H1 (cell line): ENCODE measurements around the gene RPL31. TPM values are rescaled to one million over a fixed set of nuclear protein-coding genes. Genes with fewer than 3 reads are reported as not detected.

Source experiments
- CTCF ChIA-PET: fragments of 300-600 bp; sonication (Branson Sonifier 250); formaldehyde crosslinking; loops from one replicate; lab custom pipeline; 2021; ENCODE audit not compliant: partially characterized antibody; lab: Charles Lee
- POLR2A ChIA-PET: fragments of 300-600 bp; sonication (Branson Sonifier 250); formaldehyde crosslinking; loops from one replicate; lab custom pipeline; 2021; ENCODE audit warnings: inconsistent platforms; ENCODE audit not compliant: partially characterized antibody; lab: Charles Lee
- DNase-seq, 2 experiments: peaks; one replicate each; pipeline versions ENCODE4 v3.0.0 to v3.0.0-alpha.2; 2010 to 2022; ENCODE audit warnings: low spot score in 2 of 2, low read depth in 1 of 2, mixed read lengths in 1 of 2
- FAIRE-seq: peaks from 2 replicates; lab custom pipeline; 2011; peaks lifted over from hg19 to GRCh38; lab: Jason Lieb, UNC
- H2AFZ ChIP-seq: 2 replicates; pipeline ENCODE4 v1.8.1; 2012; ENCODE audit warnings: low read length, inconsistent platforms
- H2AK5ac ChIP-seq: 2 replicates; pipeline ENCODE4 v1.6.1; 2013; ENCODE audit warnings: low read depth, low read length
- H2BK120ac ChIP-seq: replicated peaks from 2 replicates; pipeline ENCODE3; 2013; ENCODE audit warnings: low read depth, low read length, inconsistent platforms
- H2BK12ac ChIP-seq: 2 replicates; pipeline ENCODE4 v1.6.1; 2013; ENCODE audit warnings: low read depth, low read length
- H2BK15ac ChIP-seq: 2 replicates; pipeline ENCODE4 v1.6.1; 2013; ENCODE audit warnings: low read length
- H2BK20ac ChIP-seq: 2 replicates; pipeline ENCODE4 v1.6.1; 2013; ENCODE audit warnings: low read length
- H2BK5ac ChIP-seq: 2 replicates; pipeline ENCODE4 v1.6.1; 2013; ENCODE audit warnings: low read depth, low read length
- H3K14ac ChIP-seq: 2 replicates; pipeline ENCODE4 v1.6.1; 2013; ENCODE audit warnings: inconsistent platforms; ENCODE audit not compliant: insufficient read length
- H3K18ac ChIP-seq: 2 replicates; pipeline ENCODE4 v1.6.1; 2013; ENCODE audit warnings: low read length; ENCODE audit errors: extremely low read depth
- H3K23ac ChIP-seq: 2 replicates; pipeline ENCODE4 v1.6.1; 2013; ENCODE audit warnings: inconsistent platforms; ENCODE audit not compliant: insufficient read length
- H3K23me2 ChIP-seq: 2 replicates; pipeline ENCODE4 v1.6.1; 2013; ENCODE audit warnings: low read depth, low read length
- H3K27ac ChIP-seq: 2 replicates; pipeline ENCODE4 v1.6.1; 2011; ENCODE audit warnings: low read depth, low read length, inconsistent platforms
- H3K27me3 ChIP-seq, 4 experiments: replicated peaks in 1 of 4; 1 replicate in 1 of 4; 2 replicates in 3 of 4; pipeline versions ENCODE4 v1.6.1 to v1.8.1; 2011 to 2013; ENCODE audit warnings: low read length in 3 of 4, mild to moderate bottlenecking in 3 of 4, inconsistent platforms in 2 of 4, mixed read lengths in 2 of 4, moderate library complexity in 1 of 4; ENCODE audit not compliant: control insufficient read depth in 3 of 4, insufficient read depth in 3 of 4; ENCODE audit errors: extremely low read depth in 1 of 4
- H3K36me3 ChIP-seq, 4 experiments: 2 replicates each; pipeline versions ENCODE4 v1.6.1 to v1.8.1; 2011 to 2013; ENCODE audit warnings: mild to moderate bottlenecking in 4 of 4, low read length in 3 of 4, moderate library complexity in 2 of 4, control low read depth in 1 of 4, inconsistent platforms in 1 of 4; ENCODE audit not compliant: insufficient read depth in 4 of 4, control insufficient read depth in 2 of 4
- H3K4ac ChIP-seq: replicated peaks from 2 replicates; pipeline ENCODE3; 2013; ENCODE audit warnings: low read length, low read depth, mixed read lengths, inconsistent platforms; ENCODE audit not compliant: insufficient read length
- H3K4me1 ChIP-seq, 4 experiments: replicated peaks in 1 of 4; 1 replicate in 1 of 4; 2 replicates in 3 of 4; pipeline versions ENCODE4 v1.6.1 to v1.8.1; 2011 to 2013; ENCODE audit warnings: low read length in 3 of 4, inconsistent platforms in 2 of 4, mixed read lengths in 1 of 4; ENCODE audit not compliant: insufficient read depth in 4 of 4, control insufficient read depth in 3 of 4
- H3K4me2 ChIP-seq, 2 experiments: 2 replicates each; pipeline versions ENCODE4 v1.6.1 to v1.8.1; 2011 to 2013; ENCODE audit warnings: low read depth in 2 of 2, low read length in 2 of 2, control low read depth in 1 of 2, inconsistent platforms in 1 of 2, mild to moderate bottlenecking in 1 of 2; ENCODE audit not compliant: insufficient read depth in 1 of 2
- H3K4me3 ChIP-seq, 4 experiments: fragments of 200-600, 300-600 bp in 1 of 4; sonication (generic), shearing (Covaris generic), sonication (Bioruptor Twin) in 1 of 4; 2 replicates each; pipeline versions ENCODE4 v1.5.1 to v1.8.1; 2011 to 2016; ENCODE audit warnings: low read length in 4 of 4, low read depth in 3 of 4, control low read depth in 2 of 4, inconsistent platforms in 2 of 4, mild to moderate bottlenecking in 2 of 4, mixed read lengths in 1 of 4, moderate library complexity in 1 of 4; ENCODE audit not compliant: insufficient read depth in 2 of 4; ENCODE audit errors: extremely low read depth in 1 of 4
- H3K56ac ChIP-seq: replicated peaks from 2 replicates; pipeline ENCODE3; 2013; ENCODE audit warnings: low read depth, mild to moderate bottlenecking, mixed read lengths, low read length, inconsistent platforms; ENCODE audit not compliant: insufficient read length
- H3K79me1 ChIP-seq: 2 replicates; pipeline ENCODE4 v1.6.1; 2013; ENCODE audit warnings: low read depth, low read length, control low read depth
- H3K79me2 ChIP-seq, 2 experiments: 2 replicates each; pipeline versions ENCODE4 v1.6.1 to v1.8.1; 2012 to 2013; ENCODE audit warnings: low read length in 2 of 2, mild to moderate bottlenecking in 2 of 2, inconsistent platforms in 1 of 2; ENCODE audit not compliant: insufficient read depth in 2 of 2, control insufficient read depth in 1 of 2
- H3K9ac ChIP-seq, 4 experiments: replicated peaks in 1 of 4; 1 replicate in 1 of 4; 2 replicates in 3 of 4; pipeline versions ENCODE4 v1.6.1 to v1.8.1; 2011 to 2013; ENCODE audit warnings: low read depth in 3 of 4, low read length in 3 of 4, control low read depth in 2 of 4, mild to moderate bottlenecking in 2 of 4, moderate library complexity in 2 of 4, inconsistent platforms in 1 of 4; ENCODE audit errors: extremely low read depth in 1 of 4
- H3K9me3 ChIP-seq, 2 experiments: 2 replicates each; pipeline versions ENCODE4 v1.6.1 to v1.8.1; 2012 to 2013; ENCODE audit warnings: mild to moderate bottlenecking in 2 of 2, moderate library complexity in 2 of 2, control low read depth in 1 of 2, inconsistent platforms in 1 of 2, low read depth in 1 of 2, low read length in 1 of 2, mixed read lengths in 1 of 2; ENCODE audit not compliant: insufficient read depth in 2 of 2
- H4K20me1 ChIP-seq, 2 experiments: replicated peaks in 1 of 2; 2 replicates each; pipeline versions ENCODE3 to v1.8.1; 2011 to 2013; ENCODE audit warnings: inconsistent platforms in 2 of 2, low read length in 2 of 2, mild to moderate bottlenecking in 1 of 2; ENCODE audit not compliant: insufficient read depth in 2 of 2, control insufficient read depth in 1 of 2
- H4K5ac ChIP-seq: 2 replicates; pipeline ENCODE4 v1.6.1; 2013; ENCODE audit warnings: low read length, low read depth, mixed read lengths, inconsistent platforms; ENCODE audit not compliant: insufficient read length
- H4K8ac ChIP-seq: 2 replicates; pipeline ENCODE4 v1.8.0; 2013; ENCODE audit warnings: mild to moderate bottlenecking, moderate library complexity, low read length, inconsistent platforms; ENCODE audit not compliant: insufficient read depth; ENCODE audit errors: extremely low read depth
- H4K91ac ChIP-seq: replicated peaks from 2 replicates; pipeline ENCODE3; 2013; ENCODE audit warnings: low read length, mixed read lengths, inconsistent platforms; ENCODE audit not compliant: insufficient read length
- BACH1 ChIP-seq: IDR thresholded peaks from 2 replicates; pipeline ENCODE4 v1.6.1; 2012; ENCODE audit warnings: low read length, improper control_type of control experiment
- CHD1 ChIP-seq: IDR thresholded peaks from 2 replicates; pipeline ENCODE4 v1.6.1; 2012; ENCODE audit warnings: low read depth, low read length, improper control_type of control experiment
- CREB1 ChIP-seq: IDR thresholded peaks from 2 replicates; pipeline ENCODE4 v1.6.1; 2012; ENCODE audit warnings: inconsistent platforms
- EGR1 ChIP-seq: IDR thresholded peaks from 2 replicates; pipeline ENCODE4 v1.6.1; 2011; ENCODE audit warnings: low read depth, low read length, borderline replicate concordance
- FOSL1 ChIP-seq: IDR thresholded peaks from 2 replicates; pipeline ENCODE4 v1.6.1; 2011; ENCODE audit warnings: mild to moderate bottlenecking, low read depth, low read length, moderate library complexity; ENCODE audit not compliant: insufficient read depth
- GABPA ChIP-seq: IDR thresholded peaks from 2 replicates; pipeline ENCODE4 v1.6.1; 2011; ENCODE audit warnings: mild to moderate bottlenecking, low read length, moderate library complexity, borderline replicate concordance; ENCODE audit not compliant: insufficient read depth
- HDAC6 ChIP-seq: IDR thresholded peaks from one replicate; pipeline ENCODE4 v1.7.1; 2012; ENCODE audit warnings: low read depth, mild to moderate bottlenecking, inconsistent platforms, low read length, moderate library complexity
- JUN ChIP-seq: IDR thresholded peaks from 2 replicates; pipeline ENCODE4 v1.6.1; 2011; ENCODE audit warnings: low read depth, mild to moderate bottlenecking, improper control_type of control experiment, low read length
- POLR2A ChIP-seq, 2 experiments: IDR thresholded peaks; 1 replicate in 1 of 2; 2 replicates in 1 of 2; pipeline ENCODE4 v1.6.1; 2011; ENCODE audit warnings: low read depth in 2 of 2, low read length in 2 of 2, mild to moderate bottlenecking in 2 of 2; ENCODE audit errors: control extremely low read depth in 1 of 2
- RAD21 ChIP-seq, 2 experiments: IDR thresholded peaks in 1 of 2; conservative IDR thresholded peaks in 1 of 2; 2 replicates each; pipeline ENCODE4 v1.6.1; 2011; ENCODE audit warnings: low read depth in 2 of 2, low read length in 2 of 2, improper control_type of control experiment in 1 of 2, inconsistent platforms in 1 of 2, mild to moderate bottlenecking in 1 of 2, moderate library complexity in 1 of 2
- SIX5 ChIP-seq: IDR thresholded peaks from 2 replicates; pipeline ENCODE4 v1.6.1; 2011; ENCODE audit warnings: mild to moderate bottlenecking, low read depth, low read length
- SP1 ChIP-seq: IDR thresholded peaks from 2 replicates; pipeline ENCODE4 v1.6.1; 2011; ENCODE audit warnings: low read depth, low read length
- SRF ChIP-seq: IDR thresholded peaks from 2 replicates; pipeline ENCODE4 v1.6.1; 2011; ENCODE audit warnings: mild to moderate bottlenecking, low read depth, low read length, moderate library complexity
- SUZ12 ChIP-seq: fragments of 200-600 bp; sonication (generic); IDR thresholded peaks from 2 replicates; pipeline ENCODE4 v1.6.1; 2012; ENCODE audit warnings: mild to moderate bottlenecking, inconsistent platforms, low read length, moderate library complexity, mixed read lengths
- TEAD4 ChIP-seq: IDR thresholded peaks from 2 replicates; pipeline ENCODE4 v1.6.1; 2012; ENCODE audit warnings: low read depth, low read length, inconsistent platforms, mixed read lengths
- YY1 ChIP-seq: IDR thresholded peaks from 2 replicates; pipeline ENCODE4 v1.6.1; 2011; ENCODE audit warnings: low read depth, mild to moderate bottlenecking, low read length
- WGBS, 2 experiments: shearing (Covaris generic) in 1 of 2; methylation state at CpG; one replicate each; pipeline versions ENCODE4 v1.1.6 to v1.1.7; 2013 to 2015; ENCODE audit warnings: low lambda C conversion rate in 2 of 2, mixed read lengths in 2 of 2, inconsistent platforms in 1 of 2, low coverage in 1 of 2, missing lambda C conversion rate in 1 of 2; ENCODE audit not compliant: insufficient replicate concordance in 2 of 2, insufficient coverage in 1 of 2, insufficient read length in 1 of 2; ENCODE audit errors: extremely low coverage in 1 of 2, missing lambda C conversion rate in 1 of 2; 5-methylcytosine and 5-hydroxymethylcytosine counted together
- polyA plus RNA-seq, 7 experiments: library from polyadenylated mRNA; depleted of rRNA in 3 of 7; stranded (reverse) in 5 of 7; unstranded in 2 of 7; fragments of >200 nt in 5 of 7; fragments of 200-250 nt in 2 of 7; gene quantifications; 1 replicate in 5 of 7; 2 replicates in 1 of 7; 4 replicates in 1 of 7; pipeline versions ENCODE4 v1.2.1 to v1.2.3, GENCODE V29; 2011 to 2013; ENCODE audit warnings: missing spikeins in 2 of 7, mixed read lengths in 2 of 7
- total RNA-seq: library from RNA; stranded (reverse); fragmentation: NEBNext Ultra II Directional; extraction: Animal tissue kit (Norgen Biotek cat#: 25700); gene quantifications from 2 replicates; pipeline ENCODE4 v1.2.1, GENCODE V29; 2021

Gene RPL31
- total and polyA plus RNA-seq, 2 of the 8 experiments (the other 6 are each of a cell fraction or from before 2014, with no cell fraction given) = 1,463 to 1,722 TPM

DNA sequence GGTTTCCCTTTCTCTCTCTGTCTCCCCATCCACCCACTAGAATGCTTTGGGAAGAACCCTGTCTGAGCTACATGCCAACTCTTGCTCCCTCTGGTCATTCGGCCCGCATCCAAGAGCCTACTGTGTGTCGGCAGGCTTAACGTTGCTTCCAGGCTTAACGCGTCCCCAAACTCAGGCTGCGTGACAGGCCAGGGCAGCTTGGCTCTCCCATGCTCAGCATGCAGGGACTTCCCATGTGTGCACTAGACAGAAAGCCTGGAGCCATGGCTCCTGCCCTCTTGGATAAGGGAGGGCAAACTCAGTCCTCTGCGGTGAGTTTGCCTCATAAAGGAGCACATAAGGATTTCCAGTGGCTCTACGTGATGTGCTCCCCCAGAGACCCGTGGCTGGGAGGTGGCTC is 43.2 kb downstream of the RPL31 start:
- Histone ChIP-seq H3K36me3 (peaks cover 0 to 8% (median 3%) of the 10 kb centered on the region in 4 experiments; a peak in 2 of 8 replicates), H2BK5ac (no peak overlapping the region), H2AK5ac (no peak overlapping the region), H3K4me3 (no peak overlapping the region), H3K23ac (no peak overlapping the region), H3K9ac (no peak overlapping the region), H3K4ac (no peak overlapping the region), H3K14ac (no peak overlapping the region), H4K20me1 (no peaks in the 10 kb centered on the region), H3K27me3 (no peaks in the 10 kb centered on the region), H3K4me1 (peaks cover 0 to 7% (median 1%) of the 10 kb centered on the region in 4 experiments; a peak in 4 of 7 replicates), H3K9me3 (no peaks in the 10 kb centered on the region), H3K4me2 (no peak overlapping the region), H2BK12ac (no peak overlapping the region), H2BK20ac (no peak overlapping the region), H3K79me2 (no peaks in the 10 kb centered on the region), H3K27ac (no peak overlapping the region), H4K91ac (no peak overlapping the region), H3K18ac (no peak overlapping the region), H4K8ac (no peak overlapping the region), H3K23me2 (no peaks in the 10 kb centered on the region), H3K79me1 (no peaks in the 10 kb centered on the region), H2AFZ (no peak overlapping the region), H3K56ac (no peak overlapping the region), H2BK15ac (no peak overlapping the region), H2BK120ac (no peak overlapping the region), H4K5ac (no peak overlapping the region)
- FAIRE-seq (no peak), DNase-seq (no peak)
- 90% methylated on average over 10 of the region's 10 CpGs; no CpG with 5 or more reads in 1 of the 2 experiments for WGBS, 2 experiments
- POLR2A ChIA-PET = interaction anchor here (1.0 kb wide), 1 partner anchor 107 kb away, joined by 3 read pairs; no protein-coding TSS in a partner anchor
- CTCF ChIA-PET = interaction anchor here (1.4 to 5.0 kb wide), 4 partner anchors 9 to 110 kb away, joined by 3 to 31 read pairs (median 12); partner anchors contain the start of gene TBC1D8
- no peak for TF ChIP-seq CHD1
- TF ChIP-seq YY1 = no peak
- TF ChIP-seq SRF = no peak
- TF ChIP-seq RAD21 (IDR thresholded peaks at IDR 0.05 in 1 of 2, conservative IDR thresholded peaks at IDR 0.05 in 1 of 2; ENCODE audit: low read depth in 2 of 2, low read length in 2 of 2) = no peak
- no peak for TF ChIP-seq FOSL1
- TF ChIP-seq HDAC6 = no peak
- TF ChIP-seq SP1 = no peak
- no peak for TF ChIP-seq SUZ12
- no peak for TF ChIP-seq EGR1
- no peak for TF ChIP-seq TEAD4
- TF ChIP-seq SIX5 = no peak
- no peak for TF ChIP-seq CREB1
- no peak for TF ChIP-seq GABPA
- TF ChIP-seq POLR2A (IDR thresholded peaks at IDR 0.05; ENCODE audit: control extremely low read depth in 1 of 2, low read depth in 2 of 2, low read length in 2 of 2) = no peak
- TF ChIP-seq BACH1 = no peak
- TF ChIP-seq JUN = no peak
